Right hindlimb (tissue), 1 donor: ENCODE measurements around the gene RAB35.
"Not testable (repeated sequence)": the region's sequence is repeated elsewhere in the genome, so short reads cannot be mapped to it uniquely, and the experiment has no call there.

Source experiments
- DNase-seq: peaks from one replicate; pipeline ENCODE4 v3.0.0-alpha.2; 2018

Gene RAB35

DNA sequence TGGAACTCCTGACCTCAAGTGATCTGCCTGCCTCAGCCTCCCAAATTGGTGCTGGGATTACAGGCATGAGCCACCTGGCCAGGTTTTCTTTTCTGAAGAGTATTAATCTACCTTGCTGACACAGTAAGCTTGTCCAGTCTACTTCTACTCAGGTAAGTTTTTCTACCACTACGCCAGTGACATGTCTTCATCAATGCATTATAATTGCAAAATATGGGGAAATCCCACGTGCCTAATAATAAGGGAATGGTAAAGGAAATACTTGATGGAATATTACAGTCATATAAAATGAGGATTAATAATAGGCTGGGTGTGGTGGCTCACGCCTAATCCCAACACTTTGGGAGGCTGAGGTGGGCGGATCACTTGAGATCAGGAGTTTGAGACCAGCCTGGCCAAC lies 62.3 kb downstream of the RAB35 start:
- DNase-seq = no peak

DNA sequence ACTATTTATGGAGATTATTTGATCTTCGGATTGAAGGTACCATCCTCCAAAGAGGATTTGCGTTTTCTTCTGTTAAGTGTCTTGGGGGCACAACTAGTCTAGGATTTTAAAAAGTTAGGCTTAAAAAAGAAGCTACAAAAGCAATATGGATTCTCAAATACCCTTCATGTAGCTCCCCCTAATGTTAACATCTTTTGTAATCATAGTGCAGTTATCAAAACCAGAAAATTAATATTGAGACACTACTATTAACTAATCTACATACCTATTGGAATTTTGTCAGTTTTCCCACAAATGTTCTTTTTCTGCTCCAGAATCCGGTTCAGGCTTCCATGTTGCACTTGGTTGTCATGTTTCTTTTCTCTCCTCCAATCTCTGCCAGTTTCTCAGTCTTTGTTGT lies 65.0 kb downstream of the RAB35 start:
- no peak for DNase-seq

DNA sequence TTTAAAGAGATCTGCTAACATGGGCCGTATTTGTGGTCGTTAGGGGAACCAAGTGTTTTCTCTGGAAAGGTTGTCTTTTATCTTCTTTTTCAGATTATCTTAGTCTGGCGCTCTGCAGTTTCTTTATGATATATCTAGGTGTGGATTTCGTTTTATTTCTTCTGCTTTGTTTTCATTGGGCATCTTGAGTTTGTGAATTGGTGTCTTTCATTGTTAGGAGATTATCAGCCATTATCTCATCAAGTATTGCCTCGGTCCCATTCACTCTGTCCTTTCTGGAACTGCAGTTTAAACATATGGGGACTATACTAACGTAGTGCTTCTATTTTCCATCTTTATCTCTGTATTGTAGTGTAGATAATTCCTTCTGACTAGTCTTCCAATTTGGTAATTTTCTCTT lies 67.1 kb downstream of the RAB35 start:
- no peak for DNase-seq

- no peak for DNase-seq
Measured at GRCh38 chr12:120048263-120048662, 68.3 kb downstream of the RAB35 start.

DNA sequence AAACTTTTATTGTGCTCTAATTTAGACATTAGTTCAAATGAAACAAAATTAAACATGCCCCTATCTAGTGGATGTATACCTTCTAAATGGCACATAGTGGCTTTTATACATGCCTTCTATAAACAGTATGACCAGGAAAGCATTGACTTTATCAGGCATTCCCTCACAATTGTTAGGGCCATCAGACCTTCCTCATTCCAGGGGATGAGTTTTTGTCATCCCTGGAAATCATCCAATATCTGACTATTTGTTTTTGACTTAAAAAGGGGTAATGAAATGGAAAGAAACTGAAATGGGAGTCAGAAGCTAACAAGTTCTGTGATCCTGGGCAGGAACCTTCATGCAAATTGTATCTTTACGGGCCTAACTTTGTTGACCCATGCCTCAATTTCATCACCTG lies 69.5 kb downstream of the RAB35 start:
- no peak for DNase-seq

DNA sequence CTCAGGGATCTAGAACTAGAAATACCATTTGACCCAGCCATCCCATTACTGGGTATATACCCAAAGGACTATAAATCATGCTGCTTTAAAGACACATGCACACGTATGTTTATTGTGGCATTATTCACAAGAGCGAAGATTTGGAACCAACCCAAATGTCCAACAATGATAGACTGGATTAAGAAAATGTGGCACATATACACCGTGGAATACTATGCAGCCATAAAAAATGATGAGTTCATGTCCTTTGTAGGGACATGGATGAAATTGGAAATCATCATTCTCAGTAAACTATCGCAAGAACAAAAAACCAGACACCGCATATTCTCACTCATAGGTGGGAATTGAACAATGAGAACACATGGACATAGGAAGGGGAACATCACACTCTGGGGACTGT lies 71.2 kb downstream of the RAB35 start:
- DNase-seq = not testable (repeated sequence)
